ENCODE measurements around the gene VMP1.
A peak's percentile ranks its signal among the peaks of the same experiment; 100 is the strongest.

The VMP1 gene

DNA sequence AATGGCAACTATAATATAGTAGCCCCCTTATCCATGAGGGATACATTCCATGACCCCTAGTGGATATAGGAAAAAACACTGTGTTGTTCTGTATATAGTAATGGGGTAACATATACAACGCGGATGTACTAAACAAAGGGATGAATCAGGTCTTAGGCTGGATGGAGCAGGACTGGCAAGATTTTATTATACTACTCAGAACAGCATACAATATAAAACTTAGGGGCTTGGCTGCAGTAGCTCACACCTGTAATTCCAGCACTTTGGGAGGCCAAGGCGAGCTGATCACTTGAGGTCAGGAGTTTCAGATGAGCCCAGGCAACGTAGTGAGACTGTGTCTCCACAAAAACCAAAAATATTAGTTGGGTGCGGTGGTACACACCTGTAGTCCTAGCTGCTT lies 26.8 kb downstream of the VMP1 start:
- H3K4me3 ChIP-seq (ENCODE audit: low read length) = no peak overlapping the region
- DNase-seq (ENCODE audit: low read depth) = no peak
- TF ChIP-seq, protein P1, sequence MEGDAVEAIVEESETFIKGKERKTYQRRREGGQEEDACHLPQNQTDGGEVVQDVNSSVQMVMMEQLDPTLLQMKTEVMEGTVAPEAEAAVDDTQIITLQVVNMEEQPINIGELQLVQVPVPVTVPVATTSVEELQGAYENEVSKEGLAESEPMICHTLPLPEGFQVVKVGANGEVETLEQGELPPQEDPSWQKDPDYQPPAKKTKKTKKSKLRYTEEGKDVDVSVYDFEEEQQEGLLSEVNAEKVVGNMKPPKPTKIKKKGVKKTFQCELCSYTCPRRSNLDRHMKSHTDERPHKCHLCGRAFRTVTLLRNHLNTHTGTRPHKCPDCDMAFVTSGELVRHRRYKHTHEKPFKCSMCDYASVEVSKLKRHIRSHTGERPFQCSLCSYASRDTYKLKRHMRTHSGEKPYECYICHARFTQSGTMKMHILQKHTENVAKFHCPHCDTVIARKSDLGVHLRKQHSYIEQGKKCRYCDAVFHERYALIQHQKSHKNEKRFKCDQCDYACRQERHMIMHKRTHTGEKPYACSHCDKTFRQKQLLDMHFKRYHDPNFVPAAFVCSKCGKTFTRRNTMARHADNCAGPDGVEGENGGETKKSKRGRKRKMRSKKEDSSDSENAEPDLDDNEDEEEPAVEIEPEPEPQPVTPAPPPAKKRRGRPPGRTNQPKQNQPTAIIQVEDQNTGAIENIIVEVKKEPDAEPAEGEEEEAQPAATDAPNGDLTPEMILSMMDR (conservative IDR thresholded peaks at IDR 0.05; ENCODE audit: low read length) = no peak

- no peak overlapping the region for H3K4me3 ChIP-seq (ENCODE audit: low read length)
- DNase-seq (ENCODE audit: low read depth) = no peak
- TF ChIP-seq, protein P1 (conservative IDR thresholded peaks at IDR 0.05; ENCODE audit: low read length) = no peak
Measured at GRCh38 chr17:59737324-59737723, 29.9 kb downstream of the VMP1 start.

- no peak for DNase-seq (ENCODE audit: low read depth)
- H3K4me3 ChIP-seq (ENCODE audit: low read length) = no peak overlapping the region
- TF ChIP-seq, protein P1 (conservative IDR thresholded peaks at IDR 0.05; ENCODE audit: low read length) = no peak
Measured at GRCh38 chr17:59743842-59744241, 36.4 kb downstream of the VMP1 start.

- TF ChIP-seq, protein P1 (conservative IDR thresholded peaks at IDR 0.05; ENCODE audit: low read length) = no peak
- DNase-seq (ENCODE audit: low read depth) = no peak
- no peak overlapping the region for H3K4me3 ChIP-seq (ENCODE audit: low read length)
Measured at GRCh38 chr17:59745040-59745439, 37.6 kb downstream of the VMP1 start.

DNA sequence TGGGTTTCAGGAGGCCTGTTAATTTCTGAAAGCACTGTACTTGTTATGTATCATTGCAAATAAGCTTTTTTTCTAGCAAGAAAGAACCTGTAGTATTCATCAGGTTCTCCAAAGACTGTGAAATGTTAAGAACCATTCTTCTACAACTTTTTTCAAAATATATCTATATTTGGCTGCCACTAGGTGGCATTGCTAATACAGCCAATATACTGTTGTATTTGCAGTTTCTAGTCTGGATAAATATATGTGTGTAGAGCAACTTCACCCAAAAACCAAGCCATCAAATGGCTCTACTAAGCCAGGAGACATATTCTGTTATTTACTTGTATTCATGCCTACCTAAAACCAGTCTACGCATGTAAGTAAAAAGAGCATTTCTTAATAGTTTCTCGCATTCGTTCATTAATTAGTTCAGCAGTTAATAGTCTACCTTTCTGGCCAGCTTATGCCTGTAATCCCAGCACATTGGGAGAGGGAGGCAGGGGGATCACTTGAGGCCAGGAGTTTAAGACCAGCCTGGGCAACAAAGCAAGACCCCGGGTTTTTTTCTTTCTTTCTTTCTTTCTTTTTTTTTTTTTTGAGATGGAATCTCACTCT lies 39.5 kb downstream of the VMP1 start:
- H3K4me3 ChIP-seq (ENCODE audit: low read length) = no peak overlapping the region
- TF ChIP-seq, protein P1 (conservative IDR thresholded peaks at IDR 0.05; ENCODE audit: low read length) = peak; percentile 79
- peak; percentile 74 for DNase-seq (ENCODE audit: low read depth)

DNA sequence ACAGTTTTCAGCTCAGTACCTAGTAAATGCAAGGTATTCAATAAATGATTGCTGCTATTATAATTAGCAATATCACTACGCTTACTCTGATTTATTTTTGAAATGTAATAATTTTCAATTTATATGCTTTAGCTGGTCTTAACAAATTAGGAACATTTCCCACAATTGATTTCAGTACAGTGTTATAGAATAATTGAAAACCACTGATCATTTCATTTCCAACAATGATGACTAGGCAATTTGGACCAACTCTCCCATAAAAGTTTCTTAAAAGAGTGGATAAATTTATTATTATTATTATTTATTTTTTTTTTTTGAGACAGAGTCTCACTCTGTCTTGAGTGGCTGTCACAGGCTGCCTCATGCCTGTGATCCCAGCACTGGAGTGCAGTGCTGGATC lies 41.1 kb downstream of the VMP1 start:
- DNase-seq (ENCODE audit: low read depth) = no peak
- no peak overlapping the region for H3K4me3 ChIP-seq (ENCODE audit: low read length)
- TF ChIP-seq, protein P1 (conservative IDR thresholded peaks at IDR 0.05; ENCODE audit: low read length) = no peak

DNA sequence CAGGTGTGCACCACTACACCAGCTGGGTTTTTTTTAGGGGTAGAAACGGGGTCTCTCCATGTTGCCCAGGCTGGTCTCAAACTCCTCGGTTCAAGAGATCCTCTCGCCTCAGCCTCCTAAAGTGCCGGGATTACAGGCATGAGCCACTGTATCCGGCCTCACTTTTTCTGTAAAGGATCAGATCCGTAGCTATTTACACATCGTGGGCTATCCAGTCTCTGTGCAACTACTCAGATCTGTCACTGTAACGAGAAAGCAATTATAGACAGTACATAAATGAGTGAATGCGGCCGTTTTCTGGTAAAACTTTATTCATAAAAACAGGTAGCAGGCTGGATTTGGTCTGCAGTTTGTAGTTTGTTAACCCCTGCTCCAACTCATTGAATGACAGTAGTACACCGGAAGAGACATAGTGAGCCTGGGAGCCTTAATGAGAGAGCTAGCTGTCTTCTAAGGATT lies 44.5 kb downstream of the VMP1 start:
- no peak overlapping the region for H3K4me3 ChIP-seq (ENCODE audit: low read length)
- TF ChIP-seq, protein P1 (conservative IDR thresholded peaks at IDR 0.05; ENCODE audit: low read length) = no peak
- DNase-seq (ENCODE audit: low read depth) = no peak
